ENCODE measurements around the gene SEMA3F.

The SEMA3F gene

GRCh38 chr3:50235716-50236483, 80.8 kb downstream of the SEMA3F start, which contains the start of gene GNAI2:
TSS of gene GNAI2 (plus strand) at chr3:50236204. CDS start at chr3:50236336, 132 bp downstream.
- DNase-seq (ENCODE audit: low spot score), result peak; percentile 99

GRCh38 chr3:50236484-50237132, 81.5 kb downstream of the SEMA3F start:
- DNase-seq (ENCODE audit: low spot score), result no peak

GRCh38 chr3:50237133-50237651, 82.1 kb downstream of the SEMA3F start:
- no peak for DNase-seq (ENCODE audit: low spot score)

- DNase-seq (ENCODE audit: low spot score), result no peak
Measured at GRCh38 chr3:50237754-50238548, 82.8 kb downstream of the SEMA3F start.

- DNase-seq (ENCODE audit: low spot score), result peak; percentile 38
Measured at GRCh38 chr3:50238549-50239026, 83.5 kb downstream of the SEMA3F start.

All from HuH-7.5 (cell line).